Stimulated activated naive CD8-positive, alpha-beta T cell treated with anti-CD3 and anti-CD28 coated beads, Interleukin-15, Interleukin-2, amounts not matched to agents 100 ng/mL and 50 ng/mL, for 24 hours (primary cell): ENCODE measurements around the gene CYP27A1.

Source experiments
- H3K27ac Mint-ChIP-seq: one replicate; pipeline ENCODE4 v1.8.0; 2021; ENCODE audit warnings: mild to moderate bottlenecking, mixed read lengths
- H3K27me3 Mint-ChIP-seq: one replicate; pipeline ENCODE4 v1.8.0; 2021; ENCODE audit warnings: mixed read lengths
- H3K36me3 Mint-ChIP-seq: one replicate; pipeline ENCODE4 v1.8.0; 2021; ENCODE audit warnings: low read depth, mixed read lengths
- H3K4me1 Mint-ChIP-seq: one replicate; pipeline ENCODE4 v1.8.0; 2021; ENCODE audit warnings: low read depth, mixed read lengths
- H3K4me3 Mint-ChIP-seq: one replicate; pipeline ENCODE4 v1.8.0; 2021; ENCODE audit warnings: mild to moderate bottlenecking, mixed read lengths
- H3K9me3 Mint-ChIP-seq: one replicate; pipeline ENCODE4 v1.8.0; 2021; ENCODE audit warnings: mixed read lengths

The CYP27A1 gene

DNA sequence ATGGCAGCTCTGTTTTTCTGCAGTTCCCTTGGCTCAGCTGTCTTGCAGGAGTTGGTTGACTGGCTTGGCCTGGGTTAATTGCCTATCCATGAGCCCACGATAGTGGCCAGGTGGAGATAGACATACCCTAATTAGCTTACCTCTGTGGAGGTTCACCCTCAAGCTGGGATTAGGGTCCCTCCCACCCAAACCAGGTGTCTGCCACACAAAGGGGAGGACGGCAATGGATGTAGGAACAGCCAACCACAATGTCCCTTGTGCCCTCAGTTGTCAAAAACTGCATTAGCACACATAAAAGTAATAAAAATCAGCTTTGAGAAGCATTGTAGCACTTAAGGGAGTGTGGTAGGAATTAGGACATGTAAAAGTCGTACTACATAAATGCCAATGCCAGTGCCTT is 4.2 kb downstream of the CYP27A1 start:
- H3K27ac Mint-ChIP-seq, result no peak overlapping the region
- peaks cover 3% of the 10 kb centered on the region for H3K4me1 Mint-ChIP-seq
- H3K9me3 Mint-ChIP-seq, result no peaks in the 10 kb centered on the region
- H3K4me3 Mint-ChIP-seq, result no peak overlapping the region
- no peaks in the 10 kb centered on the region for H3K36me3 Mint-ChIP-seq
- peaks cover 45% of the 10 kb centered on the region for H3K27me3 Mint-ChIP-seq

DNA sequence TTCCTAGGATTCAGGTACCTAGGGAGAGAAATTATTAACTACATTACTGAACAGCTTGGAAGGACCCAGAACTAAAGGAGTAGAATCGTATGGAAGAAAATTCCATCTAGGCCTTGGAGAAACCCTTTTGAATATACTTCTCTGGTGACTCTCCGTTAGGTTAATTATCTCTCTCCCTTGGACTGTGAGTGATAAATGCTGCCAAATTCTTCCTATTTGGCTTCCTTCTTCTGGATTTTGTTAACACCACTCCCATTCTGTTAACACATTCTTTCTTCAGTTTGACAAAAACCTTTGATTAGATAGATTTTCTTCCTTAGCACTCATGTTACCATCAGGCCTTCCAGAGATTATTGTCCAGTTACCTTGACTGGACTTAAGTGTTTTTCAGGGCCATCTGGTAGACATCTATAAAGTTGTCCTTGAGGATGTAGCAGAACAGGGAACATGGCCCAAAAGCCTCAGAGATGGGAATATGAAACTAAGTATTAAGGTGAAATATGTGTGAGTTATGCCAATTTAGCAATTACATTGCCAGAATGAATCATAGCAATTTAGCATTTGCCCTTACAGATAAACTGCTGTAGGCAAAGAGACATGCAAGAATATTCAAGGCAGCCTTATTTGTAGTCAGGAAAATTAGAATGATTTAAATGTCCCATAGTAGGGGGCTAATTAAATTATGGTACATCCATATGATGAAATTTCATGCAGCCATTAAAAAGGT is 6.7 kb downstream of the CYP27A1 start:
- peaks cover 31% of the 10 kb centered on the region for H3K27me3 Mint-ChIP-seq
- H3K27ac Mint-ChIP-seq, result no peak overlapping the region
- H3K4me3 Mint-ChIP-seq, result no peak overlapping the region
- H3K9me3 Mint-ChIP-seq, result no peaks in the 10 kb centered on the region
- H3K4me1 Mint-ChIP-seq, result no peaks in the 10 kb centered on the region
- H3K36me3 Mint-ChIP-seq, result no peaks in the 10 kb centered on the region

DNA sequence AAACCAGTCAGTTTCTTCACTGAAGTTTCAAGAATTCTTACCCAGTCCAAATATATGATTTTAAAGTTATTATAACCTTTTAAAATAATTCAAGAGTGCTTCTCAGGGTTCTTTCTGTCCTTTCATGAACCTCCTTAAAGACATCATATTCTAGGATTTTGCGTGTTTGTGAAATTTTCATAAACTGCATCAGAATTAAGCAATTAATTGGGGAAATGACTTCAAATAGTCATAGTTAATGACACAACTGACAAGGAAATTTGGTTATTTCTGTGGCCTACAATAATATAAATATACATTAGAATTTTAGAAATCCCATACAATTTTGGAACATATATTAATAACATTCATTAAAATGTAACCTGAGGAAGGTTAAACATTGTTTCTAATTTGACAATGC is 10.5 kb downstream of the CYP27A1 start:
- Mint-ChIP-seq H3K36me3 (no peaks in the 10 kb centered on the region), H3K4me3 (no peak overlapping the region), H3K27ac (no peak overlapping the region), H3K4me1 (no peaks in the 10 kb centered on the region), H3K9me3 (no peaks in the 10 kb centered on the region), H3K27me3 (peaks cover 35% of the 10 kb centered on the region)

DNA sequence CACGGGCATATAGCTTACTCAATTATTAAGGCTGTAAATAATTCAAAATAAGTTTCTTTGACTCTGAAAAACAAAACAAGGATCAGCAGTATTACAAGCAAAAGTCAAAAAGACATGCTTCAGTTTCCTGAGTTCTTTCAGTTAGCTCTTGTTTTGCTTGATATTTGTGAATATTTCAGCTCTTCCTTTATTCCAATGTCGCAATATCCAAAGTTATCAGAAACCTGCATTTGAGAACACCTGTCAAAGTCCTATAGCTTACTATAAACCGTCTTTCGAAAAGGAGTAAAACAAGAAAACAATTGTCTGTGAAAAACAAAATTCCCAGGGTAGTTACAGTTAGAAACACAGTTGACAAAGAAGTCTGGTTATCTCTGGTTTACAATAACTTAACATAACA is 14.7 kb downstream of the CYP27A1 start:
- H3K36me3 Mint-ChIP-seq, result no peaks in the 10 kb centered on the region
- H3K27ac Mint-ChIP-seq, result no peak overlapping the region
- H3K4me3 Mint-ChIP-seq, result no peak overlapping the region
- peaks cover 41% of the 10 kb centered on the region for H3K27me3 Mint-ChIP-seq
- no peaks in the 10 kb centered on the region for H3K9me3 Mint-ChIP-seq
- H3K4me1 Mint-ChIP-seq, result no peaks in the 10 kb centered on the region

GRCh38 chr2:218798767-218799504 is 17.0 kb downstream of the CYP27A1 start:
- no peaks in the 10 kb centered on the region for H3K4me1 Mint-ChIP-seq
- H3K36me3 Mint-ChIP-seq, result no peaks in the 10 kb centered on the region
- H3K27ac Mint-ChIP-seq, result no peak overlapping the region
- H3K4me3 Mint-ChIP-seq, result no peak overlapping the region
- H3K9me3 Mint-ChIP-seq, result no peaks in the 10 kb centered on the region
- peaks cover 46% of the 10 kb centered on the region for H3K27me3 Mint-ChIP-seq

DNA sequence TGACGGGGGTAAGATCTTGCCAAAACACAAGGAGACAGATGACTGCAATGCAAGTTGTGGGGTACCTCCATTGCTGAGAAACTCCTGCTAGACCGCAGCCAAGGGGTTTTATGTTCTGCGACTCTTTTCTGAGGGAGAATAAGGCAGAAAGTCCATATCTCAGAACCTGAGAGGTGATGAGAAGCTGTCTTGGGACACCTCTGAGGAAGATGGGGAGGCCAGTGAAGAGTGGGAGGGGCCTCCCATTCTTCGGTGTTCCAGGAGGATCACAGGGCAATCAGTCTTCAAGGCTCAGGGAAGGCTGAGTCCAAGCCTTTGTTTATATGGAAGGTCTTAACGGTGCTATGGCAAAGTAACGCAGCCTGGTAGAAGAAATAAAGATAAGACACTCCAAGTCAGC is 18.0 kb downstream of the CYP27A1 start:
- H3K4me1 Mint-ChIP-seq, result no peaks in the 10 kb centered on the region
- peaks cover 3% of the 10 kb centered on the region for H3K9me3 Mint-ChIP-seq
- H3K36me3 Mint-ChIP-seq, result peaks cover 10% of the 10 kb centered on the region
- no peak overlapping the region for H3K27ac Mint-ChIP-seq
- H3K4me3 Mint-ChIP-seq, result no peak overlapping the region
- peaks cover 42% of the 10 kb centered on the region for H3K27me3 Mint-ChIP-seq

- Mint-ChIP-seq H3K9me3 (peaks cover 7% of the 10 kb centered on the region), H3K27ac (no peak overlapping the region), H3K4me1 (no peaks in the 10 kb centered on the region), H3K4me3 (no peak overlapping the region), H3K36me3 (peaks cover 14% of the 10 kb centered on the region), H3K27me3 (peaks cover 43% of the 10 kb centered on the region)
These were observed 20.5 kb downstream of the CYP27A1 start for GRCh38 chr2:218802386-218802994.

DNA sequence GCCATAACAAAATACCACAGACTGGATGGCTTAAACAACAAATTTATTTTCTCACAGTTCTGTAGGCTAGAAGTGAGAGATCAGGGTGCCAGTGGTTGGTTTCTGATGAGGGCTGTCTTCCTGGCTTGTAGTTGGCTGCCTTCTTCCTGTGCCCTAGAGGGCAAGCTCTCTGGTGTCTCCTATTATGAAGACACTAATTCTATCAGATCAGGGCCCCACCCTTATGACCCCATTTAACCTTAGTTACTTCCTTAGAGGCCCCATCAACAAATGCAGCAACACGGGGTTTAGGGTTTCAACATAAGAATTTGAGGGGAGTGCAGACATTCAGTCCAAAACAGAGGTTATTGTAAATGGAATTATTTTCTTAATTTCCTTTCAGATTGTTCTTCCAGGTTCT is 22.9 kb downstream of the CYP27A1 start:
- peaks cover 14% of the 10 kb centered on the region for H3K36me3 Mint-ChIP-seq

DNA sequence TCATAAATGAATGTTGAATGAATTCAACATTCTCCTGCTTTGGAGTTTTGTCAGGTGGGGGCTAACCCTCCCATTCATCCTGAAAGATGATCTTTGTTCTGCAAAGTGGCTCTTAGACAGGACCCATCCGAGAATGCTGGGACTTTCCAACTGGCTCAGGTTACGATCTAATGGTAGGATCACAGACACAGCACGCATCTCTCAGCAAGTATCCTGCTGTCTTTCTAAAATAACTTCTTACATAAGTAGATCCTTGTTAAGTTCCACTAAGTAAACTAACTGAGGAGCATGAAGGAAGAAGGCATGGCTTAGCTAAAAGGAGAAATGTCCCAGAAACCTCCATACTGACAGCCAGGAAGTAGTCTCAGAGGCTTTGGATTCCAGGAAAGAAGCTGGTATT is 23.7 kb downstream of the CYP27A1 start:
- Mint-ChIP-seq H3K4me3 (no peak overlapping the region), H3K4me1 (no peaks in the 10 kb centered on the region), H3K27me3 (peaks cover 48% of the 10 kb centered on the region), H3K36me3 (peaks cover 14% of the 10 kb centered on the region), H3K9me3 (peaks cover 7% of the 10 kb centered on the region), H3K27ac (no peak overlapping the region)

More for the DNA sequence above, 22.9 kb downstream of the CYP27A1 start:
- Mint-ChIP-seq H3K27ac (no peak overlapping the region), H3K27me3 (peaks cover 45% of the 10 kb centered on the region), H3K4me1 (no peaks in the 10 kb centered on the region), H3K9me3 (peaks cover 7% of the 10 kb centered on the region), H3K4me3 (no peak overlapping the region)

GRCh38 chr2:218806346-218806978 is 24.5 kb downstream of the CYP27A1 start:
- Mint-ChIP-seq H3K27me3 (peaks cover 52% of the 10 kb centered on the region), H3K4me1 (no peaks in the 10 kb centered on the region), H3K27ac (no peak overlapping the region), H3K9me3 (peaks cover 7% of the 10 kb centered on the region), H3K36me3 (peaks cover 14% of the 10 kb centered on the region), H3K4me3 (no peak overlapping the region)

DNA sequence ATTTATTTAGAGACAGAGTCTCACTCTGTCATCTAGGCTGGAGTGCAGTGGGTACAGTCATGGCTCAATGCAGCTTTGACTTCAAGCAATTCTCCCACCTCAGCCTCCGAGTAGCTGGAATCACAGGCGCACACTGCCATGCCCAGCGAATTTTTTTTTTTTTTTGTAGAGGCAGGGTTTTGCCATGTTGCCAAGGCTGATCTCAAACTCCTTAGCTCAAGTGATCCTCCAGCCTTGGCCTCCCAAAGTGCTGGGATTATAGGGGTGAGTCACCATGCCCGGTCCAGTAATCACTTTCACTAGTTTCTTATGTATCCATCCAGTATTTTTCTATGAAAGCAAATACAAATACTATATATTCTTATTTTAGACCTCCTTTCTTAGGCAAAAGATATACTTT is 25.7 kb downstream of the CYP27A1 start:
- Mint-ChIP-seq H3K9me3 (peaks cover 7% of the 10 kb centered on the region), H3K4me1 (no peaks in the 10 kb centered on the region), H3K27ac (no peak overlapping the region), H3K27me3 (peaks cover 53% of the 10 kb centered on the region), H3K36me3 (peaks cover 14% of the 10 kb centered on the region), H3K4me3 (no peak overlapping the region)

DNA sequence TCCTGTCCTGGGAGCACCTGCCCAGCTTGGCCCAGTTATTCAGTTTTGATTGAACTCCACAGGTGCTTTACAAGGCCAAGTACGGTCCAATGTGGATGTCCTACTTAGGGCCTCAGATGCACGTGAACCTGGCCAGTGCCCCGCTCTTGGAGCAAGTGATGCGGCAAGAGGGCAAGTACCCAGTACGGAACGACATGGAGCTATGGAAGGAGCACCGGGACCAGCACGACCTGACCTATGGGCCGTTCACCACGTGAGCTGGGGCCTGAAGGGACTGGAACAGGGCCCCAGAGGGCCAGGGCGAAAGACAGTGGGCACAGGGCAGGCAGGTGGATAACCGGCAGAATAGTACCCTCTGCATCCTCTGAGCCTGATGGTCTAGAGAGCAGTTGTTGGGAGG is 27.6 kb downstream of the CYP27A1 start:
- Mint-ChIP-seq H3K27me3 (peaks cover 52% of the 10 kb centered on the region), H3K4me3 (no peak overlapping the region), H3K4me1 (no peaks in the 10 kb centered on the region), H3K9me3 (peaks cover 4% of the 10 kb centered on the region), H3K36me3 (peaks cover 8% of the 10 kb centered on the region), H3K27ac (no peak overlapping the region)

- Mint-ChIP-seq H3K36me3 (peaks cover under 1% of the 10 kb centered on the region), H3K27ac (no peak overlapping the region), H3K4me3 (no peak overlapping the region), H3K9me3 (peaks cover under 1% of the 10 kb centered on the region), H3K27me3 (peaks cover 45% of the 10 kb centered on the region), H3K4me1 (no peaks in the 10 kb centered on the region)
These were observed 28.3 kb downstream of the CYP27A1 start for GRCh38 chr2:218810256-218810655.

DNA sequence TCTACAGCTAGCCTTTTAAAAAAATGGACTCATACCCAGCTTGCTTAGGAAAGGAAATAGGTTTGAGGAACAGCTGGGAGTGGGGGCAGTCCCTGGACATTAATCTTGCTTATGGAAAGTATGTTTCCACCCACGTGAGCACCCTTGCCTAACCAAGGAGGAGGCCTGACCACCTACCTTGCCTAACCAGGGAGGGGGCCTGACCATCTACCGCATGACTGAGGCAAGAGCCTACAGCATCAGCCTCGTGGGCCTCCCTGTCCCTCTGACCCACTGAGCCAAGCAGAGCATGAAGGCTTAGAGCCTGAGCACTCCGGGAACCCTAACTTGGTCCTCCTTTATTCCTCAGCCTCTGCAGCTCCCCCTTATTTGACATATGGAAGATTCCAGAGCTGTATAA is 29.4 kb downstream of the CYP27A1 start:
- no peak overlapping the region for H3K27ac Mint-ChIP-seq
- H3K9me3 Mint-ChIP-seq, result no peaks in the 10 kb centered on the region
- no peaks in the 10 kb centered on the region for H3K36me3 Mint-ChIP-seq
- H3K4me3 Mint-ChIP-seq, result no peak overlapping the region
- peaks cover 35% of the 10 kb centered on the region for H3K27me3 Mint-ChIP-seq
- H3K4me1 Mint-ChIP-seq, result no peaks in the 10 kb centered on the region
